GM18508 (cell line): ENCODE data around the gene PLCB1.

ENCODE experiments used
- ATAC-seq: cut with Tn5 transposase; IDR thresholded peaks from one replicate; pipeline ENCODE4 v1.9.1; 2021; ENCODE audit warnings: moderate number of reproducible peaks; ENCODE audit not compliant: insufficient read depth, unreplicated experiment

The PLCB1 gene

DNA sequence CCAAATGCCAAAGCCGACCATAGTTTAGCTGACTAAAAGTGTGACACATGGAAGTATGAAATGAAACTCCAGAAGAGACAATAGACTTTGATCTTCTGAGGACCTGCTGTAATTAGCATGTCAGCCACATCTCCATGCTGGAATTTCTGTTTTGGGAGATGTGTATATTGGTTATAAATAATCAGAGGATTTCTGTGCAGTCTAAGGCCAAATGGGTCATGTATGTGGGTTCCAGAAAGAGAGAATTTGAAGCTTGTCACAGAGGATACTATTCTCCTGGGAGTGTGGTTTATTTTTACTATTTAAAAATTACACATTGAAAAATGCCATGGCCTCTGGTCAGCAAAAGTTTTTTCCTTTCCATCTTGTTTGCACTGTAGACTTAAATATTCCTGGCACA, 531.4 kb downstream of the PLCB1 start:
- no peak for ATAC-seq

DNA sequence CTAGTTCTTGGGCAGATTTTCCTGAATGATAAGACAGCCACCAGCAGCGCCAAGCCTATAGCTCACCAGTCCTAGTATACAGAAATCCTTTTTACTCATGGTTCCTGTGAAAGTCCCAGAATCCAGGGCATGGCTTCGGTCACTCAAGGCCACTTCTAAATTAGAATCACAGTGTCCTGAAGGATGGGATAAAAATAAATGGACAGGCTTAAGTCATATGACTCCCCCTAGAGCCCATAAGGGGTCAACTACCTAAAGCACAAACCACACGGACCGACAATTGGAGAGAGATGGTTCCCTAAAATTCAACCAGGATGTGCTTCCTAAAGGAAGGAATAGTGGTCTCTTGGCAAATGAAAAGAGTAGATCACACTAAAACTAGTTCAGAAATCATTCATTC, 532.7 kb downstream of the PLCB1 start:
- ATAC-seq = no peak

- no peak for ATAC-seq
Measured at GRCh38 chr20:8667306-8667705, 535.2 kb downstream of the PLCB1 start.

DNA sequence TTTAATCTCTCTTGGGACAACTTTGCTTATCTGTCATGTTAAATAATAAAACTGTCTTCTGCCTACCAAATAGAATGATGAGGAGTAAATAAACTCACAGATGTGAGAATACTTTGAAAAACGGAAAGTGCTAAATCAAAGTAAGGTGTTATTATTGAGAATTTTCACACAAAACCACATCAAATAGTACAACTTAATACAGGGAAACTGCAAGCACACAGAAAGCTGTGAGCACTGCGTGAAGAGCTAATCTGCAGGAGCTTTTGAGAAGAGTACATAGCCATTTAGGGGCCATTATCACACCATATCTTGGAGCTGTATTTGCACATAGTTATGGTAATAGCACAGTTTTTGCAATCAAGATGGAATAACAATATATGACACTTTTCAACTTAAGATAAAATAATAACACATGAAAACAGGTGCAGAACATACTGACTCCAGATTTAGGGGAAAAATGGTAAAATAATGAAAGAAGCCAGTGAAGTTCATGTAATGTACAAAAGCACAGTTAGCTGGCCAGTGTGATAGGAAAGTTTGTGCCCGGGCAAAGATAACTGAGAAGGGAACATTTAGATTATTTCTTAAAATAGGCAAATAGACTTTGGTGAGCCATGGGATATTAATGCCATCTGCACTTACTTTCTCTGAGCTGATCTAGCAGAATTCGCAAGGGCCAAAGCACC, 538.3 kb downstream of the PLCB1 start:
- ATAC-seq = no peak

DNA sequence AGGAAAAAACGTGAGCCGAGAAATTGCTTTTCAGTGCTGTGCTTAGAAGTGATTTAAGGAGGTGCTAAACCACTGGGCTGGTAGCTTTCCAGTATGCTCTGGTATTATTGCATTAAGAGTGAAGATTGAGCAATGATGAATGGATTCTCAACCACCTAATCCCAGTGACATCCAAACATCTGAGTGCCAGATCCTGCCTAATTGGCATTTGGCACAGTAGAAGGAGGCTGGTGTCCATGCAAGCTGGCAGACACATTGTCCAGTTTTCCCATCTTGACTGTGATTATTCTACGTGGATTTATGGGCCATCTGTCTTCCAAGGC, 538.8 kb downstream of the PLCB1 start:
- no peak for ATAC-seq

DNA sequence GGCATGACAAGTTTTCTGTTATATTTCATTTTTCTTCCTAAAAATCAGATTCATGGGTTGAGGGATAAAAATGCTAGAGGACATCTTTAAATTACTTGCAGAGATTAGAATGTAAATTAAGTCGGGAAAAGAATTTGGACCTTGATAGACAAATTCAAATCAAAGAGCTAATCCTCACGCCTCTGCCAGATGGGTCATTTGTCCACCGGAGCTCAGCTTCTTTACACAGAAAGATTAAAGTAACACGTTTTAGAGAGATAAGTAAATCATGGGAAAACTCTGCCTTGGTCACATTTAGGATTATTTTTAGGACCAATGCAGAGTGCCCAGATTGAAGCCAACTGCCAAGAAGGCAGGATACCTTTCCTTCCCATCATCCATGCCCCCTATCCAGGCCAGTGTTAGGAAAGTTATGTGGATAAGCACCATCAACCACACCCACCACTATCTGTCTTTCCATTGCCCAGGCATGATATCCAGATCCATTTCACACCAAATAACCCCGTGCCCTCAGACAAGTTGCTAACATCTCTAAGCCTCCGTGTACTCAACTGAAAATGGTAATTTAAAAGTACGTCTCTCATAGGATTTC, 539.4 kb downstream of the PLCB1 start:
- no peak for ATAC-seq

DNA sequence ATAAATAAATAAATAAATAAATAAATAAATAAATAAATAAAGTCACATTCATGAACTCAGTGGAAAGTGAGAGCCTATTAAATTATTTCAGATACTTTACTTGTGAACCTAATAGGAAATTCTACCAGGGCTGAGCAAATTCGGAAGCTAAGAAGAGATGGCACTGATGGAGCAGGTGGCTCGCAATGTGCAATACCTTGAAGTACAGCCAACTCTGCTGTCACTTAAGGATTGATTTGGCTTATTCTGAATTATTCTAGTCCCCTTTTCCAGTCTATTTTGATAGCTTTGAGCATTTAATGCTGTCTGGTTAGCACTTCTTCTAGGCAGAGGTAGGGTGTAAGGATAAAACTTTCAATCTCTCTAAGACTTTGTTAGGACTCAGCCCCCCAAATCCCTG, 541.0 kb downstream of the PLCB1 start:
- no peak for ATAC-seq

GRCh38 chr20:8675896-8676295, 543.8 kb downstream of the PLCB1 start:
- ATAC-seq = no peak

DNA sequence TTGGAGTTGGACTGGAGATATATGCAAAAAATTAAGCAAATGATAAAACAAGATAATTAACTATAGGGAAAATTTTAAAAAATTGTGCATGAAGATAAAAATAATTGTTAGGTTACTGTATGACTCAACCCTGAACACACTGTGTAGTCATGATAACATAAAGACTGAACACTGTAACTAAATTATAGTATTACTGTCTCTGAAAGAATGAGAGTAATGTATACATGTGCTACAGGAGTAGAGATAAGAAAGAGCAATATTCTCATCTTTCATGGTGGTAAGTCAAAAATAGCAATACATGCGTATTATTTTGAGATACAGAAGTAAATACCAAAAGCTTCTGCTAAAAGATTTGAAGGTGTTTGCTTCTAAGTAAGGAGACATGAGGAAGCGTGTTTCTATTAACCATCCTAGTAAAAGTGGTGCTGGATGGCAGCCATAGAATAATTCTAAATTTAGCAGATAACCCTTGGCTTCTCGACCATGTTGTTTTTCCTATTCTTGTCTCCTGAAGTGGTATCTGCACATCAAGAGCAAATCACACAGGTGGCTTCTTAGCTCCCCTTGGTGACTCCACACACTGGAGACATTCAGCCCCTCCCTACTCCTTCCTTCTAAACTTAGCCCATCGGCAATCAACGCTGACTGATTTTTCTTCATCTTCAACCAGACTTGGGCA, 546.2 kb downstream of the PLCB1 start:
- ATAC-seq = no peak

GRCh38 chr20:8689337-8689736, 557.3 kb downstream of the PLCB1 start:
- no peak for ATAC-seq

GRCh38 chr20:8690074-8690473, 558.0 kb downstream of the PLCB1 start:
- ATAC-seq = no peak

DNA sequence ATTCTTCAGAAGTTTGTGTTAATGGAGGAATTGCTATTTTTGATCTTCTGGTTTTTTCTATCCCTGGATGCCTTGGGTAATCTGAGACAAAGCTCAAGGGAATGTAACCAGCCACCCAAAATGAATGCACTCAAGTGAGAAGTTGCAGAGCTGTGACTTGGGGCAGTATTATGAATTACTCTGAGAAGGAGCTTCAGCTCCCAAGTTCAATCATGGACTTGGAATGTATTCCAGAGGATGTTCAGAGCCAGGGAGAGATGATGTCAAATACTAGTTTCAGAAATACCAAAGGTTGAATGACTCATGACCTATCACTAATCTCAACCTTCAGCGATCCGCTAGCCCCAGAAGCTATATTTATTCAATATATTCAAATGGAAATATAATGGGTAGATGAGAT, 561.6 kb downstream of the PLCB1 start:
- ATAC-seq = no peak

DNA sequence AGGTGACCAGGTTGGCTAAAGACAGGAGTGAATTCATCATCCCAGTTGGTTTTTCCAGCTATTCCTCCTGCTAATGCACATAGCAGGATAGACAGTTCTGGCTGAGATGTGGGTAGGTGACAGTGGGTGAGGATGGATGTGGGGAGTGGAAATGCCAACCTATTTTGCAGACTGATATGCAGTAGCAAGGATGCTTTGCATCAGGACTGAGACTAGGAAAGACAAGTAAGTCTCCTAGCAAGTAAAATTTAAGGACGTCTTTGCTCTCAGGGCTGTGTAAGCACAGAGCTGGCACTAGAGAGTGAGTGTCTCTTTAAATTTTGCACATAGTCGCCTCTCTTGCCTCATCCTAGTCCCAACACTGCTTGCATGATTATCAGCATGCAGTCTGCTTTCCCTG, 568.7 kb downstream of the PLCB1 start:
- no peak for ATAC-seq

GRCh38 chr20:8706961-8707700, 575.1 kb downstream of the PLCB1 start:
- no peak for ATAC-seq

DNA sequence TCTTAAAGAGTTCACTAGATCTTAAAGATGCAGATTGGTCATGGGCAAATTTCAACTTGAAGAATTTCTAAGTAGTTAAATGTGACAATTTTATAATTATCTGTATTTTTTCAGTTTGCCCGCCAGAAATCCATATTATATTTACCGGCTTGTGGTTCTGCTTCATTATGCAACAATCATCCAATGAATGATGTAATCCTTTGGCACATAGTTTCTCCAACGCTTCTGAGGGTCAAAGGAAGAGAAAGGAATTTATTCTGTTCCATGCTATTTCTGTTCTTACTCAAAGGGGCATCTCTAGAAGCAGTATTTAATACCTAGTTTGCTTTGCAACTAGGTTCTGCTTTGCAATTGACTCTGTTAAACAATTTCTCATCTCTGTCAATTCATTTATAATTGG, 577.6 kb downstream of the PLCB1 start:
- no peak for ATAC-seq

GRCh38 chr20:8711501-8711900, 579.4 kb downstream of the PLCB1 start:
- no peak for ATAC-seq

DNA sequence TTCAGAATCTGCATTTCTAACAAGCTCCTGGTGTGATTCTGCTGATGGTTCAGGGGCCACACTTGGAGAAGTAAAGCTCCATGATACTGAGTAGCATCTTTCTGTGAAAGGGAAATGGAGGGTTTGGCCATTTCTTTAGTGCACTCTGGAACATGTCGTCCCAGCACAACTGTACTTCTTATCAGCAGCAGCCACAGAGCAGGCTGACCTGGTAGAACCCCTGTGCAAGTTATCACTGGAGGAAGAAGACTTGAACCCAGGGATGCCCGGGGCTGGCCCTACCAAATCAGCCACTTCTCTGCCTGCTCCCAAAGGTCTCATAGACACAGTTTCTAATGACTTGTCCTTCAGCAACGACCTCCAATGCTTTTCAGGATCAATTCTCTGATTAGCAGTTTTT, 582.1 kb downstream of the PLCB1 start:
- no peak for ATAC-seq

GRCh38 chr20:8718279-8718678, 586.2 kb downstream of the PLCB1 start:
- no peak for ATAC-seq

- no peak for ATAC-seq
Measured at GRCh38 chr20:8720089-8720488, 588.0 kb downstream of the PLCB1 start.

DNA sequence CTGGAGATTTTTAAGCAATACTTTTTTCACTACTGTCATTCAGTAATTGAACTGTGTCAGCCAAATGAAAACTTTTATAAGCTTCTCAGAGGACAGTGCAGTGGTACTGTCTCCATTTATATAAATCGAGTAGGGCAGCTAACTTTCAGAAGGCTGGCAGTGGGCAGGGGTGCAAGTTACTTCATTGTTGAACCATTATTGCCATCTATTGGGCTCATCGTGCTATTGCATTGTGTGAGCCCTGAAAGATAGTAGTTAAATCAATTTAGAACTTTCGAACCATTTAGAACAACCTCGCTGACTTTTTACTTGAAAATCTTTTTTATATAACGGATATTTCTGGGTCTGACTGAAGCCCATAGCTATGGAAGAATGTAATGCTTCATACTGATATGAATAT, 589.0 kb downstream of the PLCB1 start:
- no peak for ATAC-seq

DNA sequence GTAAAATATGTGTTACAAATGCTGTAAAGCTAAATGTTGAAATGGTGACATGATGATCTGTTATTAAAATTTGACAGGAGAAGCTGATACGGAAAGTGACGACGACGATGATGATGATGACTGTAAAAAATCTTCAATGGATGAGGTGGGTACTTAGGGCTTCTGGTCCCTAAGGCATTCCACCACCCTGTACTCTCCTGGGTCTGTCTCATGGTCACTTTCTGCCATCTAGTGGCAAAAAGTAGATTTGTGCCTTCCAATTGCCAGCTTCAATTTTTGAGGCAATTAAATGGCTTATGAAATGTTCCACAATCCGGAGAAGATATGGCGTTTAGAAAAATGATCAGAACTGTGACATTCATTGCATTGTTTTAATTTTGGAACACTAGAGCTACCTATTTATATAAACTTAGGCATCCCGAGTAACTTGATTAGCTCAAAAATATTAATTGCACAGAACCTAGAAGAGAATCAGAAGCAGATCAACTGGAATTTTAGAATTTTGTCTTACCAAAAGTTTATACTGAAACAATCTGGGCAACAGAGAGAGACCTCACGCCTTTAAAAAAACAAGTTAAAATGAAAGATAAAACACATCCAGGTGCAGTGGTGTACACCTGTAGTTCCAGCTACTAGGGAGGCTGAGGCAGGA, 590.3 kb downstream of the PLCB1 start:
- no peak for ATAC-seq
